Activated CD4-positive, alpha-beta memory T cell treated with anti-CD3 and anti-CD28 coated beads, Interleukin-2, amount 10 ng/mL, durations not matched to agents 7 days and 5 days (primary cell): ENCODE results near the gene PEMT. TPM values are rescaled to one million over a fixed set of nuclear protein-coding genes. Genes with fewer than 3 reads are reported as not detected.

Source experiments
- CTCF ChIA-PET: fragments of 350-600 bp; sonication (Branson Sonifier 250); formaldehyde crosslinking; loops from one replicate; lab custom pipeline; 2021; ENCODE audit warnings: antibody characterized with exemption, inconsistent platforms; lab: Charles Lee
- POLR2A ChIA-PET: fragments of 350-600 bp; sonication (Branson Sonifier 250); formaldehyde crosslinking; loops from one replicate; lab custom pipeline; 2021; ENCODE audit warnings: antibody characterized with exemption; lab: Charles Lee
- DNase-seq: peaks from one replicate; pipeline ENCODE4 v3.0.0-alpha.2; 2020
- H3K27ac Mint-ChIP-seq: one replicate; pipeline ENCODE4 v1.8.0; 2021; ENCODE audit warnings: mild to moderate bottlenecking, mixed read lengths
- H3K27me3 Mint-ChIP-seq: one replicate; pipeline ENCODE4 v1.8.0; 2021; ENCODE audit warnings: mixed read lengths
- H3K36me3 Mint-ChIP-seq: one replicate; pipeline ENCODE4 v1.8.0; 2021; ENCODE audit warnings: low read depth, mixed read lengths
- H3K4me1 Mint-ChIP-seq: one replicate; pipeline ENCODE4 v1.8.0; 2021; ENCODE audit warnings: mixed read lengths
- H3K4me3 Mint-ChIP-seq: one replicate; pipeline ENCODE4 v1.8.0; 2021; ENCODE audit warnings: mild to moderate bottlenecking, mixed read lengths
- H3K9me3 Mint-ChIP-seq: one replicate; pipeline ENCODE4 v1.8.0; 2021; ENCODE audit warnings: mixed read lengths
- total RNA-seq, 2 experiments: library from RNA; stranded (reverse); gene quantifications; one replicate each; pipeline ENCODE4 v1.2.3, GENCODE V29; 2021

The PEMT gene
- total RNA-seq, 2 experiments from 2014 or later, result 17.2 to 22.0 TPM

GRCh38 chr17:17624741-17625140 is 33.2 kb upstream of the PEMT start:
- H3K4me1 Mint-ChIP-seq, result peaks cover 8% of the 10 kb centered on the region
- no peak for DNase-seq
- no peaks in the 10 kb centered on the region for H3K36me3 Mint-ChIP-seq
- POLR2A ChIA-PET, result no interaction called here
- H3K4me3 Mint-ChIP-seq, result no peak overlapping the region
- H3K9me3 Mint-ChIP-seq, result no peaks in the 10 kb centered on the region
- no peak overlapping the region for H3K27ac Mint-ChIP-seq
- peaks cover 5% of the 10 kb centered on the region for H3K27me3 Mint-ChIP-seq
- CTCF ChIA-PET, result no interaction called here

- Mint-ChIP-seq H3K4me1 (peaks cover 6% of the 10 kb centered on the region), H3K27ac (no peak overlapping the region), H3K4me3 (no peak overlapping the region), H3K9me3 (no peaks in the 10 kb centered on the region), H3K36me3 (no peaks in the 10 kb centered on the region), H3K27me3 (peaks cover 8% of the 10 kb centered on the region)
- DNase-seq, result no peak
- ChIA-PET CTCF (interaction anchor here (0.7 kb wide), 1 partner anchor 606 kb away, joined by 4 read pairs; no protein-coding TSS in a partner anchor), POLR2A (no interaction called here)
Observed at GRCh38 chr17:17623904-17624303, 32.4 kb upstream of the PEMT start.

- no peaks in the 10 kb centered on the region for H3K9me3 Mint-ChIP-seq
- no peak overlapping the region for H3K4me3 Mint-ChIP-seq
- CTCF ChIA-PET, result no interaction called here
- DNase-seq, result no peak
- H3K36me3 Mint-ChIP-seq, result no peaks in the 10 kb centered on the region
- no peaks in the 10 kb centered on the region for H3K4me1 Mint-ChIP-seq
- POLR2A ChIA-PET, result no interaction called here
- no peak overlapping the region for H3K27ac Mint-ChIP-seq
- H3K27me3 Mint-ChIP-seq, result peaks cover 8% of the 10 kb centered on the region
Observed at GRCh38 chr17:17621254-17621653, 29.7 kb upstream of the PEMT start.

GRCh38 chr17:17613708-17614114 is 22.2 kb upstream of the PEMT start:
- no peak overlapping the region for H3K4me3 Mint-ChIP-seq
- peak; percentile 45 for DNase-seq
- ChIA-PET POLR2A (interaction anchor here (1.1 kb wide), 1 partner anchor 22 kb away, joined by 5 read pairs; the partner anchor contains the start of gene PEMT), CTCF (interaction anchor here (0.6 to 3.4 kb wide), 9 partner anchors 20 to 1174 kb away, joined by 3 to 16 read pairs (median 4); partner anchors contain the start of genes PEMT and RASD1)
- H3K27me3 Mint-ChIP-seq, result no peaks in the 10 kb centered on the region
- peaks cover 2% of the 10 kb centered on the region for H3K9me3 Mint-ChIP-seq
- H3K4me1 Mint-ChIP-seq, result no peaks in the 10 kb centered on the region
- H3K27ac Mint-ChIP-seq, result no peak overlapping the region
- no peaks in the 10 kb centered on the region for H3K36me3 Mint-ChIP-seq

- no peaks in the 10 kb centered on the region for H3K4me1 Mint-ChIP-seq
- H3K27ac Mint-ChIP-seq, result no peak overlapping the region
- no peaks in the 10 kb centered on the region for H3K36me3 Mint-ChIP-seq
- no peaks in the 10 kb centered on the region for H3K27me3 Mint-ChIP-seq
- CTCF ChIA-PET, result interaction anchor here (0.6 to 3.4 kb wide), 6 partner anchors 18 to 167 kb away, joined by 3 to 16 read pairs (median 4); no protein-coding TSS in a partner anchor
- no peak overlapping the region for H3K4me3 Mint-ChIP-seq
- no peak for DNase-seq
- POLR2A ChIA-PET, result no interaction called here
- peaks cover 2% of the 10 kb centered on the region for H3K9me3 Mint-ChIP-seq
Observed at GRCh38 chr17:17612085-17613022, 20.8 kb upstream of the PEMT start.

- no peak overlapping the region for H3K27ac Mint-ChIP-seq
- CTCF ChIA-PET, result interaction anchor here (1.6 kb wide), 1 partner anchor 18 kb away, joined by 6 read pairs; the partner anchor contains the start of gene PEMT
- no peaks in the 10 kb centered on the region for H3K36me3 Mint-ChIP-seq
- no peak for DNase-seq
- peaks cover 2% of the 10 kb centered on the region for H3K9me3 Mint-ChIP-seq
- POLR2A ChIA-PET, result no interaction called here
- no peaks in the 10 kb centered on the region for H3K27me3 Mint-ChIP-seq
- H3K4me3 Mint-ChIP-seq, result no peak overlapping the region
- no peaks in the 10 kb centered on the region for H3K4me1 Mint-ChIP-seq
Observed at GRCh38 chr17:17609121-17609520, 17.6 kb upstream of the PEMT start.

GRCh38 chr17:17606416-17607000 is 15.0 kb upstream of the PEMT start:
- ChIA-PET POLR2A (no interaction called here), CTCF (no interaction called here)

GRCh38 chr17:17605729-17606088 is 14.2 kb upstream of the PEMT start:
- CTCF ChIA-PET, result no interaction called here

More at GRCh38 chr17:17606416-17607000, 15.0 kb upstream of the PEMT start:
- no peaks in the 10 kb centered on the region for H3K27me3 Mint-ChIP-seq
- no peaks in the 10 kb centered on the region for H3K36me3 Mint-ChIP-seq
- no peak for DNase-seq
- no peak overlapping the region for H3K4me3 Mint-ChIP-seq
- no peak overlapping the region for H3K27ac Mint-ChIP-seq
- H3K9me3 Mint-ChIP-seq, result no peaks in the 10 kb centered on the region
- no peaks in the 10 kb centered on the region for H3K4me1 Mint-ChIP-seq

GRCh38 chr17:17605083-17605728 is 13.7 kb upstream of the PEMT start:
- no peak for DNase-seq
- Mint-ChIP-seq H3K9me3 (no peaks in the 10 kb centered on the region), H3K36me3 (no peaks in the 10 kb centered on the region), H3K27me3 (no peaks in the 10 kb centered on the region), H3K4me3 (no peak overlapping the region), H3K27ac (no peak overlapping the region), H3K4me1 (no peaks in the 10 kb centered on the region)
- ChIA-PET POLR2A (no interaction called here), CTCF (no interaction called here)

More at GRCh38 chr17:17605729-17606088, 14.2 kb upstream of the PEMT start:
- no peak for DNase-seq
- Mint-ChIP-seq H3K4me3 (no peak overlapping the region), H3K36me3 (no peaks in the 10 kb centered on the region), H3K9me3 (no peaks in the 10 kb centered on the region), H3K4me1 (no peaks in the 10 kb centered on the region), H3K27me3 (no peaks in the 10 kb centered on the region), H3K27ac (no peak overlapping the region)
- POLR2A ChIA-PET, result no interaction called here

GRCh38 chr17:17603895-17604225 is 12.4 kb upstream of the PEMT start:
- Mint-ChIP-seq H3K9me3 (no peaks in the 10 kb centered on the region), H3K4me1 (no peaks in the 10 kb centered on the region), H3K27ac (no peak overlapping the region), H3K4me3 (no peak overlapping the region), H3K27me3 (no peaks in the 10 kb centered on the region), H3K36me3 (no peaks in the 10 kb centered on the region)
- ChIA-PET CTCF (no interaction called here), POLR2A (no interaction called here)
- no peak for DNase-seq

GRCh38 chr17:17603178-17603894 is 11.8 kb upstream of the PEMT start:
- Mint-ChIP-seq H3K36me3 (no peaks in the 10 kb centered on the region), H3K9me3 (no peaks in the 10 kb centered on the region), H3K27ac (no peak overlapping the region), H3K4me3 (no peak overlapping the region), H3K4me1 (no peaks in the 10 kb centered on the region), H3K27me3 (no peaks in the 10 kb centered on the region)
- no peak for DNase-seq
- CTCF ChIA-PET, result no interaction called here
- POLR2A ChIA-PET, result no interaction called here

GRCh38 chr17:17599965-17600364 is 8.5 kb upstream of the PEMT start:
- Mint-ChIP-seq H3K9me3 (no peaks in the 10 kb centered on the region), H3K36me3 (no peaks in the 10 kb centered on the region), H3K27me3 (no peaks in the 10 kb centered on the region), H3K4me3 (no peak overlapping the region), H3K27ac (no peak overlapping the region), H3K4me1 (no peaks in the 10 kb centered on the region)
- ChIA-PET CTCF (no interaction called here), POLR2A (no interaction called here)
- DNase-seq, result no peak
